ENCODE data around the gene CATSPERE.

Gene CATSPERE

GRCh38 chr1:244437086-244437468, 24.0 kb upstream of the CATSPERE start:
- no peak for TF ChIP-seq CTCF (conservative IDR thresholded peaks at IDR 0.05; ENCODE audit: low read depth, low read length)
- DNase-seq (ENCODE audit: low read depth): peak; percentile 46
- no peak overlapping the region for H3K4me3 ChIP-seq (ENCODE audit: low read depth, low read length)

- TF ChIP-seq CTCF (conservative IDR thresholded peaks at IDR 0.05; ENCODE audit: low read depth, low read length): no peak
- H3K4me3 ChIP-seq (ENCODE audit: low read depth, low read length): no peak overlapping the region
- no peak for DNase-seq (ENCODE audit: low read depth)
Observed at GRCh38 chr1:244439391-244440032, 21.6 kb upstream of the CATSPERE start.

GRCh38 chr1:244442850-244443249, 18.2 kb upstream of the CATSPERE start:
- no peak for TF ChIP-seq CTCF (conservative IDR thresholded peaks at IDR 0.05; ENCODE audit: low read depth, low read length)
- H3K4me3 ChIP-seq (ENCODE audit: low read depth, low read length): no peak overlapping the region

GRCh38 chr1:244444854-244445253, 16.2 kb upstream of the CATSPERE start:
- DNase-seq (ENCODE audit: low read depth): no peak
- no peak for TF ChIP-seq CTCF (conservative IDR thresholded peaks at IDR 0.05; ENCODE audit: low read depth, low read length)
- H3K4me3 ChIP-seq (ENCODE audit: low read depth, low read length): no peak overlapping the region

More at GRCh38 chr1:244442850-244443249, 18.2 kb upstream of the CATSPERE start:
- no peak for DNase-seq (ENCODE audit: low read depth)

GRCh38 chr1:244445320-244446181, 15.5 kb upstream of the CATSPERE start:
- H3K4me3 ChIP-seq (ENCODE audit: low read depth, low read length): no peak overlapping the region
- no peak for TF ChIP-seq CTCF (conservative IDR thresholded peaks at IDR 0.05; ENCODE audit: low read depth, low read length)
- DNase-seq (ENCODE audit: low read depth): no peak

GRCh38 chr1:244447024-244447423, 14.0 kb upstream of the CATSPERE start:
- no peak overlapping the region for H3K4me3 ChIP-seq (ENCODE audit: low read depth, low read length)
- TF ChIP-seq CTCF (conservative IDR thresholded peaks at IDR 0.05; ENCODE audit: low read depth, low read length): no peak
- DNase-seq (ENCODE audit: low read depth): no peak
